Measurements from ENCODE around the gene INPP5F. TPM values are rescaled to one million over a fixed set of nuclear protein-coding genes. Genes with fewer than 3 reads are reported as not detected.
"Not testable (repeated sequence)": the region's sequence is repeated elsewhere in the genome, so short reads cannot be mapped to it uniquely, and the experiment has no call there.

The INPP5F gene
- polyA plus RNA-seq, 1 of the 3 experiments (the other 2 are of a cell fraction), result 7.8 TPM

DNA sequence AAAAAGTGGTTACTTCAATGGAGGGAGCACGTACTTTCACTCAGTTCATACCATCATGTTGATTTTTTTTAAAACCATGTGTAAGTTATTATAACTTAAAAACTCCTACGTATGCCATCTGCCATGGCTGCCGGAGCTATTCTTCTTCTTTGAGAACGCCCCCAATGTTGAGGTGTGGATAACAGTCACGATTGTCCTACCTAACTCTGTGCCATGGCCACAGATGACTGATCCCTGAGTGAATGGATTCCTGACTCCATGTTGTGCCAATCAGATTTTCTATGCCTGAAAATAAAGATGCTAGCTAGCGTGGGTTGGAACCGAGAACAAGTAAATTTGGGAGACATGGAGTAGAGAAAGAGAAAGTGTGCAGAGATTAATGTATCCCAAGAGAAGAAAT is 141.5 kb downstream of the INPP5F start:
- H3K27ac ChIP-seq (ENCODE audit: low read depth in 2 of 2, low read length in 1 of 2), result no peak overlapping the region
- H3K9me3 ChIP-seq, result no peaks in the 10 kb centered on the region; the same call in 1 of the 2 replicates
- peaks cover 0 to 11% of the 10 kb centered on the region in 2 experiments for H3K36me3 ChIP-seq (replicated peaks in 1 of 2; ENCODE audit: control insufficient read depth in 1 of 2, insufficient read depth in 2 of 2, low read length in 1 of 2)
- peaks cover 99% of the 10 kb centered on the region for H3K79me2 ChIP-seq (ENCODE audit: insufficient read depth)
- H3K4me2 ChIP-seq, result no peak overlapping the region
- H3K9ac ChIP-seq, result no peak overlapping the region
- peaks cover 4 to 5% of the 10 kb centered on the region in 2 experiments; a peak in 2 of 4 replicates for H3K4me1 ChIP-seq (ENCODE audit: control insufficient read depth in 1 of 2, insufficient read depth in 2 of 2, low read depth in 1 of 2, low read length in 1 of 2)
- H2AFZ ChIP-seq (ENCODE audit: low read depth), result no peak overlapping the region
- 92% methylated on average over 7 of the region's 7 CpGs for WGBS (ENCODE audit: low lambda C conversion rate)
- ChIA-PET POLR2A (interaction anchor here (0.9 kb wide), 1 partner anchor 18 kb away, joined by 3 read pairs; no protein-coding TSS in a partner anchor), CTCF (interaction anchor here (0.9 to 1.6 kb wide), 3 partner anchors 8 to 180 kb away, joined by 4 to 11 read pairs (median 6); no protein-coding TSS in a partner anchor)
- H3F3A ChIP-seq (replicated peaks; ENCODE audit: insufficient read depth), result peaks cover 4% of the 10 kb centered on the region
- TF ChIP-seq JUND (IDR thresholded peaks at IDR 0.05), result no peak
- TF ChIP-seq GATA2 (CRISPR knock-in tag; IDR thresholded peaks at IDR 0.05), result no peak
- no peak for TF ChIP-seq ELF1 (IDR thresholded peaks at IDR 0.05)
- no peak for TF ChIP-seq TCF12 (IDR thresholded peaks at IDR 0.05)
- no peak for TF ChIP-seq NFIC (IDR thresholded peaks at IDR 0.05; ENCODE audit: borderline replicate concordance)
- TF ChIP-seq TAF1 (IDR thresholded peaks at IDR 0.05; ENCODE audit: borderline replicate concordance, low read depth, low read length), result no peak
- no peak for TF ChIP-seq MXI1 (IDR thresholded peaks at IDR 0.05; ENCODE audit: low read depth, low read length)
- no peak for TF ChIP-seq RFX5 (IDR thresholded peaks at IDR 0.05; ENCODE audit: low read length)
- TF ChIP-seq MEF2A (IDR thresholded peaks at IDR 0.05; ENCODE audit: borderline replicate concordance, low read depth), result no peak
- TF ChIP-seq, protein P1, sequence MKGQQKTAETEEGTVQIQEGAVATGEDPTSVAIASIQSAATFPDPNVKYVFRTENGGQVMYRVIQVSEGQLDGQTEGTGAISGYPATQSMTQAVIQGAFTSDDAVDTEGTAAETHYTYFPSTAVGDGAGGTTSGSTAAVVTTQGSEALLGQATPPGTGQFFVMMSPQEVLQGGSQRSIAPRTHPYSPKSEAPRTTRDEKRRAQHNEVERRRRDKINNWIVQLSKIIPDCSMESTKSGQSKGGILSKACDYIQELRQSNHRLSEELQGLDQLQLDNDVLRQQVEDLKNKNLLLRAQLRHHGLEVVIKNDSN (IDR thresholded peaks at IDR 0.05; ENCODE audit: borderline replicate concordance, low read depth), result no peak
- no peak for TF ChIP-seq CHD2 (IDR thresholded peaks at IDR 0.05; ENCODE audit: low read length, partially characterized antibody)
- TF ChIP-seq, protein P2, sequence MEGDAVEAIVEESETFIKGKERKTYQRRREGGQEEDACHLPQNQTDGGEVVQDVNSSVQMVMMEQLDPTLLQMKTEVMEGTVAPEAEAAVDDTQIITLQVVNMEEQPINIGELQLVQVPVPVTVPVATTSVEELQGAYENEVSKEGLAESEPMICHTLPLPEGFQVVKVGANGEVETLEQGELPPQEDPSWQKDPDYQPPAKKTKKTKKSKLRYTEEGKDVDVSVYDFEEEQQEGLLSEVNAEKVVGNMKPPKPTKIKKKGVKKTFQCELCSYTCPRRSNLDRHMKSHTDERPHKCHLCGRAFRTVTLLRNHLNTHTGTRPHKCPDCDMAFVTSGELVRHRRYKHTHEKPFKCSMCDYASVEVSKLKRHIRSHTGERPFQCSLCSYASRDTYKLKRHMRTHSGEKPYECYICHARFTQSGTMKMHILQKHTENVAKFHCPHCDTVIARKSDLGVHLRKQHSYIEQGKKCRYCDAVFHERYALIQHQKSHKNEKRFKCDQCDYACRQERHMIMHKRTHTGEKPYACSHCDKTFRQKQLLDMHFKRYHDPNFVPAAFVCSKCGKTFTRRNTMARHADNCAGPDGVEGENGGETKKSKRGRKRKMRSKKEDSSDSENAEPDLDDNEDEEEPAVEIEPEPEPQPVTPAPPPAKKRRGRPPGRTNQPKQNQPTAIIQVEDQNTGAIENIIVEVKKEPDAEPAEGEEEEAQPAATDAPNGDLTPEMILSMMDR (IDR thresholded peaks at IDR 0.05), result no peak
- peaks cover 66% of the 10 kb centered on the region for H4K20me1 ChIP-seq (ENCODE audit: insufficient read depth)
- H3K4me3 ChIP-seq (ENCODE audit: low read depth in 2 of 2, low read length in 1 of 2), result no peak overlapping the region
- no peaks in the 10 kb centered on the region for H3K9me2 ChIP-seq
- no peak for DNase-seq
- H3K27me3 ChIP-seq (ENCODE audit: insufficient read depth), result no peaks in the 10 kb centered on the region

DNA sequence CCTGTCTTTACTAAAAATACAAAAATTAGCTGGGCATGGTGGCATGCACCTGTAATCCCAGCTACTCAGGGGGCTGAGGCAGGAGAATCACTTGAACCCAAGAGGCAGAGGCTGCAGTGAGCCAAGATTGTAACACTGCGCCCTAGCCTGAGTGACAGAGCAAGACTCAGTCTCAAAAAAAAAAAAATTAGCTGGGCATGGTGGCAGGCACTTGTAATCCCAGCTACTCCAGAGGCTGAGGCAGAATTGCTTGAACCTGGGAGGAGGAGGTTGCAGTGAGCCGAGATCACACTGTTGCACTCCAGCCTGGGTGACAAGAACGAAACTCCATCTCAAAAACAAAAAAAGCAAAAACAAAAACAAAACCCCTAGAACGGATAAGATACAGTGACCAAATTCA is 143.5 kb downstream of the INPP5F start:
- CTCF ChIA-PET, result interaction anchor here (1.3 to 7.5 kb wide), 2 partner anchors 9 to 119 kb away, joined by 3 to 68 read pairs; no protein-coding TSS in a partner anchor

More for the DNA sequence above, 143.5 kb downstream of the INPP5F start:
- H3K4me3 ChIP-seq (ENCODE audit: low read depth in 2 of 2, low read length in 1 of 2); H3K27ac ChIP-seq (ENCODE audit: low read depth in 2 of 2, low read length in 1 of 2); H3K36me3 ChIP-seq (replicated peaks in 1 of 2; ENCODE audit: control insufficient read depth in 1 of 2, insufficient read depth in 2 of 2, low read length in 1 of 2); H3K9me2 ChIP-seq; DNase-seq; H3K27me3 ChIP-seq (ENCODE audit: insufficient read depth); H2AFZ ChIP-seq (ENCODE audit: low read depth); H3K9me3 ChIP-seq; H3K9ac ChIP-seq; H3F3A ChIP-seq (replicated peaks; ENCODE audit: insufficient read depth); H3K4me2 ChIP-seq; POLR2A ChIA-PET: not testable (repeated sequence)
- H4K20me1 ChIP-seq (ENCODE audit: insufficient read depth), result peaks cover 63% of the 10 kb centered on the region
- WGBS (ENCODE audit: low lambda C conversion rate), result 93% methylated on average over 4 of the region's 4 CpGs
- H3K4me1 ChIP-seq (ENCODE audit: control insufficient read depth in 1 of 2, insufficient read depth in 2 of 2, low read depth in 1 of 2, low read length in 1 of 2), result peaks cover 5 to 11% of the 10 kb centered on the region in 2 experiments; a peak in 3 of 4 replicates
- peaks cover 78% of the 10 kb centered on the region for H3K79me2 ChIP-seq (ENCODE audit: insufficient read depth)

All from SK-N-SH (cell line).